HFF-Myc (cell line): Measurements from ENCODE around the gene PAIP1.
"Not testable (repeated sequence)": the region's sequence is repeated elsewhere in the genome, so short reads cannot be mapped to it uniquely, and the experiment has no call there.

Source experiments
- DNase-seq: peaks from one replicate; pipeline ENCODE4 v3.0.0-alpha.2; 2011; ENCODE audit warnings: low read depth; ENCODE audit errors: extremely low read depth
- H3K4me3 ChIP-seq: replicated peaks from 2 replicates; pipeline ENCODE4 v1.5.1; 2011; ENCODE audit warnings: low read depth, mild to moderate bottlenecking, control low read depth, low read length
- CTCF ChIP-seq: IDR thresholded peaks from 2 replicates; pipeline ENCODE4 v1.5.1; 2012; ENCODE audit warnings: mild to moderate bottlenecking, low read depth, low read length, control low read depth; ENCODE audit errors: missing control alignments

PAIP1 gene

DNA sequence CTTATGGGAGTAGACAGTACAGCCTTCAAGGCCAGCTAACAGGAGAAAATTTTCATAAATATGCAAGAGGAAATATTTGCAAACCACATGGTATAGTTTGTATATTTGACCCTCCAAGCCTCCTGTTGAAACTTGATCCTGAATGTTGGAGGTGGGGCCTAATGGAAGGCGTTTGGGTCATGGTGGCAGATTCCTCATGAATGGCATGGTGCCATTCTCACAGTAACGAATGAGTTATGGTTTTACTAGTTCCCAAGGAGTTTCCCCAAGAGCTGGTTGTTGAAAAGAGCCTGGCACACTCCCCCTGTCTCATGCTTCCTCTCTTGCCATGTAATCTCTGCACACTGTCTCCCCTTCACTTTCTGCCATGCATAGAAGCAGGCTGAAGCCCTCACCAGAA, 3.3 kb upstream of the PAIP1 start:
- DNase-seq = peak; percentile 76
- TF ChIP-seq CTCF = no peak
- H3K4me3 ChIP-seq = no peak overlapping the region

DNA sequence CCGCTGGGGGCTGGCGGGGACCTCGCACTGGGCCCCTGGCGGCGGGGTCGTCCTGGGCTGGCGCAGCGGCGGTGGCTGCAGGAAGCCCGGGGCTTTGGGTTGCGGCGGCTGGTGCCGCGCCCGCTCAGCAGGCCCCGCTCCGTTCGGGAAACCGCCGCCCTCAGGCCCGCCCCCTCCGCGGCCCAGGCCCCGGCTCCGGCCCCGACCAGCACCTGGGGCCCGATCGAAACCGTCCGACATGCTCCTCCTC, 345 bp downstream of the PAIP1 start:
- not testable (repeated sequence) for DNase-seq
- peak overlapping the region; percentile 65 for H3K4me3 ChIP-seq

DNA sequence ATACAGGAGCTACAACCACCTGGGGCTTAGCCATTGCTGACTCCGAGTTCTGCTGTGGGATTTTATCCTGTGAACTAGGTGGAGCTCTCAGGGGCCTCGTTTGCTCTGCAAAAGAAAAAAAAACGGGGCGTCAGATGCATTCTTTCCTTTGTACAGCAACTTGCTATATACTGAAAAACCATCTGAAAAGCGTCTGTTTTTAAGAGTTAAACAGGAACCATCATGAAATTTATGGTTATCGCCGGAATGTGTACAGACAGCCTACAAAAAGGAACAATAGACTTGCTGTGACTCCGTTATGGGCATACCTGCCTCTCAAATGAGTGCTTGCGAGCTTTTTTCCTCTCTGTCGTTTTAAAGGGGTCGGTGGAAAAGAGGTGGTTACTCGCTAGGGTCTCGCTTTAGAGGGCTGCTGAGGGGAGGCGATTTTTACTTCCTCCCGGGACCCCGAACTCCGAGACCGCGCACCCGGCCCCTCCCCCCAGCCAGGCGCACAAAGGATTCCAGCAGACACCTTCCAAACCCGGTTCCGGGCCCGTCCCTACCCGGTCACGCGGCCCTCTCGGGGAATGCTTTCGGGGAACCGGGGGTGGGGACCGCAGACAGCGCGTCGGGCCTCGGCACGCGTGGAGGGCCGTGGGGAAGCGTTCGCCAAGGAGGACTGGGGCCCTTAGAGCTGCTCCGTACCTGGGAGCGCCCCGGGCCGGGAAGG, 826 bp downstream of the PAIP1 start:
- TF ChIP-seq CTCF = no peak
- H3K4me3 ChIP-seq = peak overlapping the region; percentile 65
- no peak for DNase-seq

GRCh38 chr5:43554497-43554896, 2.4 kb downstream of the PAIP1 start:
- TF ChIP-seq CTCF = no peak
- DNase-seq = no peak
- H3K4me3 ChIP-seq = peak overlapping the region; percentile 65

- no peak for DNase-seq
- no peak for TF ChIP-seq CTCF
- H3K4me3 ChIP-seq = no peak overlapping the region
Observed at GRCh38 chr5:43553381-43553780, 3.5 kb downstream of the PAIP1 start.

DNA sequence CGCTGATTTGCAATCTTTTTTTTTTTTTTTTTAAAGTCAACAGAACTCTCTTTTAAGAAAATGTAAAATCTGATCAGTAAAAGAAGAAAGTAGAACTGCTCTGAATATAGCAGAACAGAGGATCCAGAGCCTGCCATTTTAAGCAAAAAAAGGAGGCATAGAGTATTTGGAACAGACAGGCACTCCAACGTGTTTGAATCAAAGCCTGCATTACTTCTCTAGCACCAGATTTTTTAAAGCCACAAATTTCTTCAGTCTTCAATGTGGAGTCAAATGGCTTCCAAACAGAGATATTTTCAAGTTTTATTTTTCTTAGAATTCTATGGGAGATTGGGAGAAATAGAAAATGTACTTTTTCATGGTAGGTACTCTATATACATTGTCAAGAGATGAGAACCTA, 5.1 kb downstream of the PAIP1 start:
- no peak overlapping the region for H3K4me3 ChIP-seq
- DNase-seq = no peak
- no peak for TF ChIP-seq CTCF

- not testable (repeated sequence) for H3K4me3 ChIP-seq, DNase-seq
Observed at GRCh38 chr5:43549272-43549671, 7.6 kb downstream of the PAIP1 start.

- TF ChIP-seq CTCF = no peak
- DNase-seq = no peak
- H3K4me3 ChIP-seq = no peak overlapping the region
Observed at GRCh38 chr5:43548358-43548757, 8.5 kb downstream of the PAIP1 start.
